ENCODE measurements around the gene RPS16.

RPS16 gene

DNA sequence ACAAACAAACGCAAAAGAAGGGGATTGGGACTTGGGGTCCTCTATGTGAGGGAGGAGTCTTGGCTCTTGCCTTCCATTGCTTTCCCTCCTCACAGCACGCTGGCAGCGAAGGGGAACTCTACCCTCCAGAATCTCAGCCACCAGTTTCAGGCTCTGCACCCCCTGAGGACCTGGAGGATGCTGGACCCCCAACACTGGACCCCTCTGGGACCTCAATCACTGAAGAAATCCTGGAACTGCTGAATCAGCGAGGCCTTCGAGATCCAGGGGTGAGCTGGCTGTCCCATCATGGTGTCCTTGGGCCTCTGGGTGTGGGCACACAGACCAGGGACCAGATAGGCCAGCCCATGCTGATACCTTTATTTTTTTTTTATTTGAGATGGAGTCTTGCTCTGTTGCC lies 13.7 kb downstream of the RPS16 start:
- no peak for TF ChIP-seq TCF12 (IDR thresholded peaks at IDR 0.05; ENCODE audit: low read depth)
- no peak for TF ChIP-seq USF1 (IDR thresholded peaks at IDR 0.05)
- no peak for TF ChIP-seq EP300 (IDR thresholded peaks at IDR 0.05; ENCODE audit: borderline replicate concordance)
- no peak for TF ChIP-seq EGR1 (IDR thresholded peaks at IDR 0.05)

- no peak for TF ChIP-seq TEAD4 (IDR thresholded peaks at IDR 0.05)
- TF ChIP-seq NFIC (IDR thresholded peaks at IDR 0.05), result no peak
- TF ChIP-seq USF1 (IDR thresholded peaks at IDR 0.05), result no peak
- no peak for TF ChIP-seq REST (IDR thresholded peaks at IDR 0.05; ENCODE audit: low read depth)
- no peak for TF ChIP-seq EGR1 (IDR thresholded peaks at IDR 0.05)
- no peak for TF ChIP-seq MAX (IDR thresholded peaks at IDR 0.05)
- no peak for TF ChIP-seq EP300 (IDR thresholded peaks at IDR 0.05; ENCODE audit: borderline replicate concordance)
- no peak for TF ChIP-seq YY1 (IDR thresholded peaks at IDR 0.05; ENCODE audit: low read depth)
- TF ChIP-seq FOXM1 (IDR thresholded peaks at IDR 0.05; ENCODE audit: borderline replicate concordance, low read depth), result no peak
- no peak for TF ChIP-seq CEBPB (IDR thresholded peaks at IDR 0.05)
- no peak for TF ChIP-seq TAF1 (IDR thresholded peaks at IDR 0.05; ENCODE audit: low read depth)
- no peak for TF ChIP-seq ZBTB7A (IDR thresholded peaks at IDR 0.05; ENCODE audit: low read depth)
- TF ChIP-seq CREB1 (IDR thresholded peaks at IDR 0.05; ENCODE audit: low read depth), result no peak
- no peak for TF ChIP-seq RAD21 (IDR thresholded peaks at IDR 0.05; ENCODE audit: low read depth)
- TF ChIP-seq TCF12 (IDR thresholded peaks at IDR 0.05; ENCODE audit: low read depth), result no peak
Measured at GRCh38 chr19:39420769-39421168, 15.0 kb downstream of the RPS16 start.

DNA sequence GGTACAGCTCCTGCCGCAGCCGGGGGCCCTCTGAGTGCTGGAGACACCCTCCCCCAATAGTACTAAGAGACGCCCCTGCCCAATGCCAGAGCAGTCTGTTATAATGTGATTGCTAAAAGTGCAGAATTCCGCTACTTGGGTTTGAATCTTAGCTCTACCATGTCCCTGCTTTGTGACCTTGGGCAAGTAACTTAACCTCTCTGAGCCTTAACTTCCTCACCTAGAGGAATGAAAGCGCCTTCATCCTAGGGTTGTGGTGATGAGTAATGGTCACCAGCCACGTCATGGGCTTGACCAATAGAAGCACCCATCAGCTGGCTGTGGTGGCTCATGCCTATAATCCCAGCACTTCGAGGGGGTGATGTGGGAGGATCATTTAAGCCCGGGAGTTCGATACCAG lies 16.7 kb downstream of the RPS16 start:
- TF ChIP-seq TAF1 (IDR thresholded peaks at IDR 0.05; ENCODE audit: low read depth) (no peak), EGR1 (IDR thresholded peaks at IDR 0.05) (no peak), YY1 (IDR thresholded peaks at IDR 0.05; ENCODE audit: low read depth) (no peak), NFIC (IDR thresholded peaks at IDR 0.05) (no peak), ZBTB7A (IDR thresholded peaks at IDR 0.05; ENCODE audit: low read depth) (no peak)

- TF ChIP-seq EP300 (IDR thresholded peaks at IDR 0.05; ENCODE audit: borderline replicate concordance) (no peak), MAX (IDR thresholded peaks at IDR 0.05) (no peak), TCF12 (IDR thresholded peaks at IDR 0.05; ENCODE audit: low read depth) (no peak), NFIC (IDR thresholded peaks at IDR 0.05) (no peak), CREB1 (IDR thresholded peaks at IDR 0.05; ENCODE audit: low read depth) (no peak), TEAD4 (IDR thresholded peaks at IDR 0.05) (no peak), RAD21 (IDR thresholded peaks at IDR 0.05; ENCODE audit: low read depth) (no peak), FOXM1 (IDR thresholded peaks at IDR 0.05; ENCODE audit: borderline replicate concordance, low read depth) (no peak)
Measured at GRCh38 chr19:39417463-39418181, 18.1 kb downstream of the RPS16 start.

GRCh38 chr19:39416152-39417120 lies 19.3 kb downstream of the RPS16 start:
- no peak for TF ChIP-seq CEBPB (IDR thresholded peaks at IDR 0.05)
- TF ChIP-seq USF1 (IDR thresholded peaks at IDR 0.05), result no peak
- no peak for TF ChIP-seq REST (IDR thresholded peaks at IDR 0.05; ENCODE audit: low read depth)
- TF ChIP-seq TEAD4 (IDR thresholded peaks at IDR 0.05), result no peak
- TF ChIP-seq FOXM1 (IDR thresholded peaks at IDR 0.05; ENCODE audit: borderline replicate concordance, low read depth), result no peak
- no peak for TF ChIP-seq TAF1 (IDR thresholded peaks at IDR 0.05; ENCODE audit: low read depth)
- TF ChIP-seq ZBTB7A (IDR thresholded peaks at IDR 0.05; ENCODE audit: low read depth), result no peak
- no peak for TF ChIP-seq EGR1 (IDR thresholded peaks at IDR 0.05)
- TF ChIP-seq TCF12 (IDR thresholded peaks at IDR 0.05; ENCODE audit: low read depth), result no peak
- TF ChIP-seq NFIC (IDR thresholded peaks at IDR 0.05), result no peak
- no peak for TF ChIP-seq EP300 (IDR thresholded peaks at IDR 0.05; ENCODE audit: borderline replicate concordance)
- TF ChIP-seq YY1 (IDR thresholded peaks at IDR 0.05; ENCODE audit: low read depth), result no peak
- no peak for TF ChIP-seq MAX (IDR thresholded peaks at IDR 0.05)
- TF ChIP-seq CREB1 (IDR thresholded peaks at IDR 0.05; ENCODE audit: low read depth), result no peak
- no peak for TF ChIP-seq RAD21 (IDR thresholded peaks at IDR 0.05; ENCODE audit: low read depth)
